NCI-H1105 treated with DMSO at 0.1 percent for 48 hours (cell line): ENCODE results near the gene DOLPP1.
A peak's percentile ranks its signal among the peaks of the same experiment; 100 is the strongest.

Experiments
- DNase-seq: peaks from one replicate; lab custom pipeline; 2025; lab: John Stamatoyannopoulos, UW

Gene DOLPP1

DNA sequence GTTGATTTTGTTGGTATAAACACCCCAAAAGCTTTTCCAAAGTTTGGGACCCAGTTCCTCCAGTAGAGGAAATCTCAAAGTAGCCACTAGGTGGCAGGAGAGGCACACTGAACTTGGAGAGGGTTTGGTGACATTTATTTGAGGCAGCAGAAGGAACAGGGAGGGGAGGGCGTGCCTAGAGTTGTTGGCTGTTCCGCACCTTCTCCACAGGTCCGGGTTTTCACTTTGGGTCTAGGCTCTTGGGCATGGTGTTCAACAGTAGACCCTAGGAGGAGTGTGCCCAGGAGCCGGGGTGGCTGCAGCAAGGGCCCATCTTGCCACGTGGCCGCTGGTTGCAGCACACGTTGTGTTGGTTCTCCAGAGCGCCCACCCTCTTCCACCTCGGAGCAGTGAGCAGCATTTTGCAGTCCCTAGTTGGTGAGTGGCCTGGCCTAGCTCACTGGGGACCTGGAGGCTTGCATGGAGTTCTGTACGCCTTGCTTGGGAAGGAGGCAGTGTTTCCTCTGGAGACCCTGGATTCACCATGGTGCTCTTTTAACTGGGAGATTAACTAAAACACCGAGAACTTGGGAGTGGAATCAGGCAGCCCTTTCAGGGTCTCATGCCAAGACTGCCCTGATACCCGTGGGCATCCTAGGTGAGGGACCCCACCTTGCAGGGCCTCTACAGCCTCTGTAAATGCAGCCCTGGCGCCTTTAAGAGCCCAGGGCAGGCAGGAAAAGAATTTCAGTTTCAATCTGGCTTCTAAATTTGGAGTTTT, 58.5 kb downstream of the DOLPP1 start:
- peak; percentile 75 for DNase-seq

DNA sequence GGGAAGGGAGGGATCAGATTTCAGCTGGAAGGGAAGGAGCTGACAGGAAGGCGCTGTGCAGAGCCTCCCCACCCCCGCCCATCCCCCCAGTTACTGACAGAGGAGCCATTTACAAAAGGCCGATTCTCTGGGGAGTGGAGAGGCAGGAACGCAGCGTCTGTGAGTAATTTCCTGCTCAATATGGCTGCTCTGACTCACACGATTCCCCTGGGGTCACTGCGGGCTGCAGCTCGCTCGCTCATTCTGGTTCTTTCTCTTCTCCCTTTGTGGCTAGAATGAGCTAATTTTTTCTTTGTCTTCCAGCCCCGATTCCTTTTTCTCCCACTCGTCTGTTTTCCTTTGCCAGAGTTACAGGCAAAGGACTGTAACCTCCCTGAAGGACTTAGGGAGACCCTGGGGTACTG, 59.1 kb downstream of the DOLPP1 start:
- DNase-seq, result peak; percentile 90
